Activated CD8-positive, alpha-beta memory T cell treated with anti-CD3 and anti-CD28 coated beads for 1 hour (primary cell): ENCODE data around the gene FAM20C.
"Not testable (repeated sequence)": the region's sequence is repeated elsewhere in the genome, so short reads cannot be mapped to it uniquely, and the experiment has no call there.

Source experiments
- DNase-seq, 2 donors: peaks; one replicate each; pipeline ENCODE4 v3.0.0-alpha.2; 2020; ENCODE audit warnings: low read depth in 1 of 2; ENCODE audit errors: extremely low read depth in 1 of 2

FAM20C gene

DNA sequence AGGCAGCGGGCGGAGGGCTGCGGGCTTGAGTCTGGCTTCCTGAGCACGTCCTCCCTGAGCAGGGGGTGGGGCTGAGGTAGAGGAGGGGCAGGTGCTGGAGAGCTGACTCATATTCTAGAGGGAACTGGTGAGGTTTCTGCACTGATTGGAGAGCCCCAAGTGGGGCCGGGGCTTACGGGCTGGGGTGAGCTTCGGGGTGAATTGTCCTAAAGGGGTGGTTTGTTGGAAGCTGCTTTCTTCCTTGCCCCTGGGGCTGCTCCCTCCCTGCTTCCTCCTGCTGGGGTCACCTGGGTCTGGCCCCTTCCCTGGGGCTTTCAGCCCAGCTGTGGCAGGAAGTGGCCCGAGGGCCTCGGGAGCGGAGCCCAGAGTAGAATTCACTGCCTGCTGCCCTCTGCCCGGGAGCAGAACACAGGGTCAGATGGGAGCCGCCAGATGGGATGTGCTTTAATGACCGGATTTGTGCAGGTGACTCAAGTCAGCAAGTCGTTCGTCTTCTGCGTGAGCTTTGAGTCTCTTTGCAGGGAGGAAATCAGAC, 48.6 kb downstream of the FAM20C start:
- DNase-seq: no peak

DNA sequence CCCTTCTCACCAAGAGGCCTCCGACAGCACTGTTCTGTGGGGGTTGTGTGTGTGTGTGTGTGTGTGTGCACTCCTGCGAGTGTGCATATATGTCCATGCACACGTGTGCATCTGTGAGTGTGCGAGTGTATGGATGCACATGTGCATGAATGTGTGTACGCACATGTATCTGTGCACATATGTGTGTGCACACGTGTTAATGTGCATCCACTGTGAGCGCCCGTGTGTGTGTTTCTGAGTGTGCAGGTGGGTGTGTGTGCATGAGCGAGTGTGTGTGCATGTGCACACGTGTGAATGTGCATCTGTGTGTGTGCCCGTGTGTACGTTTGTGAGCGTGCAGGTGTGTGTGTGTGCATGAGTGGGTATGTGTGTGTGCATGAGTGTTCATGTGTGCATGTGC, 49.1 kb downstream of the FAM20C start:
- no peak for DNase-seq

DNA sequence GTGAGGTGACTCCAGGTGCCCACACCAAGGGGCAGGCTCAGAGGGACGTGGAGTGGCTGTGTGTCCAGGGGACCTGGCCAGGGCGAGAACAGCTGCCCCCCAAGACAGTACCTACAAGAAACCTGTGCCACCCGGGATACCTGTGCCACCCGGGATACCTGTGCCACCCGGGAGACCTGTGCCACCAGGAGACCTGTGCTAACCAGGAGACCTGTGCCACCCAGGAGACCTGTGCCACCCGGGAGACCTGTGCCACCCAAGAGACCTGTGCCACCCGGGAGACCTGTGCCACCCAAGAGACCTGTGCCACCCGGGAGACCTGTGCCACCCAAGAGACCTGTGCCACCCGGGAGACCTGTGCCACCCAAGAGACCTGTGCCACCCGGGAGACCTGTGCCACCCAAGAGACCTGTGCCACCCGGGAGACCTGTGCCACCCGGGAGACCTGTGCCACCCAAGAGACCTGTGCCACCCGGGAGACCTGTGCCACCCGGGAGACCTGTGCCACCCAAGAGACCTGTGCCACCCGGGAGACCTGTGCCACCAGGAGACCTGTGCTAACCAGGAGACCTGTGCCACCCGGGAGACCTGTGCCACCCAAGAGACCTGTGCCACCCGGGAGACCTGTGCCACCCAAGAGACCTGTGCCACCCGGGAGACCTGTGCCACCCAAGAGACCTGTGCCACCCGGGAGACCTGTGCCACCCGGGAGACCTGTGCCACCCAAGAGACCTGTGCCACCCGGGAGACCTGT, 50.6 kb downstream of the FAM20C start:
- DNase-seq: not testable (repeated sequence)

DNA sequence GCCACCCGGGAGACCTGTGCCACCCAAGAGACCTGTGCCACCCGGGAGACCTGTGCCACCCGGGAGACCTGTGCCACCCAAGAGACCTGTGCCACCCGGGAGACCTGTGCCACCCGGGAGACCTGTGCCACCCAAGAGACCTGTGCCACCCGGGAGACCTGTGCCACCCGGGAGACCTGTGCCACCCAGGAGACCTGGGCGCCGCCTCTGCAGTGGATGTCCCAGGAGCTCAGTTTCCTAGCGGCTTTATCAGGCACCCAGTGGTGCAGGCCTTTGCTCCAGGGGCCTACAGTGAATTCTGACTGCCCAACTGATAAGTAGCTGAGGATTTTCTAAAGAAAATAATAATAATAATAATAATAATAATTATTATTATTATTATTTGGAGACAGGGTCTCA, 51.2 kb downstream of the FAM20C start:
- not testable (repeated sequence) for DNase-seq

DNA sequence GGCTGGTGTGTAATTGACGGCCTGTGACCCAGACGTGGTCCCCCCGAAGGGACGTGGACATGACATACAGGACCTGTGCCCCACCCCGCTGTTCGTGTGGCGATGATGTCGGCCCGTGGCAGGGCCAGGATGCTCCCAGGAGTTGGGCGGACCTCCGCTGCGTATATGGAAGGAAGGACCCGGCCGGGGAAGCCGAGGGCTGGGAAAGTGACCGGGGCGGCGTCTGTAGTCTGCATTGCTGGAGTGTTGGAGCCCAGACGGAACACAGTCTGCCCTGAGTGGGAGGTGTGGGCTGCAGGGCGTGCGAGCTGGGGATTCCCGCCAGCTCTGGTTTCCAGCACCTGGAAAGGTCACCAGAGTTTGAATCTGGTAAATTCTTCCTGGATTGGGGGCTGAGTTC, 52.6 kb downstream of the FAM20C start:
- DNase-seq: no peak

DNA sequence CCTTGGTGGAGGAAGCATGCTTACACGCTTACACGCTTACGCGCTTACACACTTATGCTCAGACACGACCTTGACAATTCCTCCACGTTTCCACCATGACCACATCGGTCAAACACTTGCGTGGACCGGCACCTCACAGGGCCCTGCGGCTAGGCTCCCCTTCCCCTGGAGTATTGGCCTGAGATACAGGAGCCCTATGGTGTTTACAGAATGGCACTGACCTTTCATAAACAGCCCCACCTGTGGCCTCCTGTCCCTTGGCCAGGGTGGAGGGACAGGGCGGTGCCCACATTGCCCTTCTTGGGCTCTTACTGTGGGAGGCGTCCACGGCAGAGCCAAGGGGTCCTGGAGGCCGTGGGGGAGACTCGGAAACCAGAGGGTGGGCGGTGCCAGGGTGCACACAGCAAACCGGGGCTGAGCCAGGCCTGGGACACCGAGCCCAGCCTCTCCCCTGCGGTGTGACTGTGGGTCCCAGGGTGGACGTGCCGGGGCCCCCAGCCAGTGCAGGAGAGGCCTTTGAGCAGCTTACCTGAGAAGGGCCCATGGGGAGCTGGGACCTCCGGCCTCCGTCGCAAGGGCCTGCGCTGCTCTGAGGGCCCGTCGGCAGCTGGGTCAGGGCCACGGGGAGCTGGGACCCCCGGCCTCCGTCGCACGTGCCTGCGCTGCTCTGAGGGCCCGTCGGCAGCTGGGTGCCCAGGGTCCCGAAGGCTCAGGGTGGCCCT, 53.4 kb downstream of the FAM20C start:
- no peak for DNase-seq

DNA sequence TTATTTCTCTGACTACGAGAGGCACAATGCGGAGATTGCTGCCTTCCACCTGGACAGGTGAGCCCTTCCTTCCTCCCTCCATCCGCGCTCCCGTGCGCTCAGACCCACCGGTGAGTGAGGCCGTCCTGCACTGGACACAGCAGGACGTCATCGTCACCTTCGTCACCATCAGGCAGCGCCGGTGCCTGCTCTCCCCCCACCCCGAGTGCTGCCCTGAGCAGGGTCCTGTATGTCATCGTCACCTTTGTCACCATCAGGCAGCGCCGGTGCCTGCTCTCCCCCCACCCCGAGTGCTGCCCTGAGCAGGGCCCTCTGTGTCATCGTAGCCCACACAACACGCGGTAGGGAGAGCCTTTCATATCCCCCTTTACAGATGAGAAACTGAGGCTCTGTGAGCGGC, 54.1 kb downstream of the FAM20C start:
- no peak for DNase-seq

DNA sequence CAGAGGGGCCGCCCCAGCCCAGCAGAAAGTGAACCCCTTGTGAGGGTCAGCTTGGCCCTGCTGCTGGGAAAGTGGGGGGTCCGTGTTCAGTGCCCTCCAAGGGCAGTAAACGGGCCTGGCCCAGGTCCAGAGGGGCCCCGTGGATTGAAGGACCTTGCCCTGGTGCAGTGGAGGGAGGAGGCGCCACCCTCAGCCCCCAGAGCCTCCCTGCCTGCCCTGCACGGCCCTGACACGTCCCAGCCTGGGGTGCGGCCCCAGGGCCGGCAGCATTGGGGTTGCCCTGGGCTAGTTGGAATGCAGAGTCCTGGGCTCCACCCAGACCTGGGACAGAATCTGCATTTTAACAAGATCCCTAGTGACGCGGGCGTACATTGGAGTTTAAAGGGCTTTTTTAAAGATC, 54.8 kb downstream of the FAM20C start:
- no peak for DNase-seq

DNA sequence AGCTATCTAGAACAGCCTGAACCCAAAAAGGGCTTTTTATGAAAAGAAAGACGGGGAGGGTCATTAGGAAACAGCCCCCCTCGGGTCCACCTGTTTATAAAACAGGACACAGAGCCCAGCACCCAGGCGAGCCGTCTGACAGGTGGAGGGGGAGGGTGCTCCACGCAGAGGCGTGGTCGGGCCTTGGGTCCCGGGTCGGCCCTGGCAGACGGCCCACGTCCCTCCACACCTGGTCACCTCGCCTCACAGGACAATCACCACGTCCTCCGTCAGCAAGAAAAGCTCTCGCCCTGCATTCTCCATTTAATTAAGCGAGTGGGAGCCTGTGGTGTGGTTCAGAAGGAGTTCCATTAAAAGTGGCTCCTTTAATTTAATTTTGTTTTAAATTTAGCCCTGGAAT, 55.3 kb downstream of the FAM20C start:
- no peak for DNase-seq

DNA sequence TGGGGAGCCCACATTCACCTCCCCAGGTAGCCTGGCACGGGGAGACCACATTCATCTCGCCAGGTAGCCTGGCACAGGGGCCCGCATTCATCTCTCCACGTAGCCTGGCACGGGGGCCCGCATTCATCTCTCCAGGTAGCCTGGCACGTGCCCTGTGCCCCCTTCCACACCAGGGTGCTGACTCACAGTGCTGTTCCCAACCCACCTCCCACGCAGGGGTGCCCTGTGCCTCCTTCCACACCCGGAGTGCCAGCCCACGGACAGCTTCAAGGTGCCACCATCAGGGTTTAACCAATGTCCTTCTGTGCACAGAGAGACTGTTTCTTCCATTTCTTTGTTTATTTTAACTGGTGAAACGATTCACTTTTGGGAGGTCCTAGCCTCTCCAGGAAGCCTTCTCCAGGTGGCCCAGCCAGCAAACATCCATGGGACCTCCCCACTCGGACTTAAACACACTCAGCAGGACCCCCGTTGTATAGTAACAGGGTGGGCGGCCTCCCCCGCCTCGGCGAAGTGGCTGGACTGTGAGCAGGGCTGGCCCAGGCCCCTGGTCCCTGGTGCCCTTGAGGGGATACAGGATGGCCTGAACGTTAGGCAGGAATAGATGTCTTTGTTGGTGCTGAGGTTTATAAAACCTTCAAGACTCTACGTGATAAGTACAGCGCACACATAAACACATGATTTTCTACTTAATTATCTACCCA, 56.5 kb downstream of the FAM20C start:
- no peak for DNase-seq

DNA sequence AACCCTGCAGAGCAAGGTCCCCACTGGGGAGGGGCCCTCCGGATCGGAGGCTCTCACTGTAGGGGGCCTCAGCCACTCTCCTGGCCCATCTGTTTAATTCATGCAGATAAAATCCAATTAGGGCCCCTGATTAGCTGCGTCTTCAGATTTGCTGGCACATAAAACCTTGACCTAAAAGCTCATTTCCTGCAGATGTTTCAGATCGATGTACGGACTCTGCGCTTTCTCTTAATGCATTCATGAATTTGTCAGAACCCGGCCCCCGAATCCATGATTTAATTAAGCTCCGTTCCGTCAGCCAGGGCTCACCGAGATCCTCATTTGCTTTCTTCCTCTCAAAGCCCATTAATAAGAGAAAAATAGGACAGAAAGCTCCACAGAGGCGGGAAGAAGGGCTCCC, 57.6 kb downstream of the FAM20C start:
- no peak for DNase-seq

DNA sequence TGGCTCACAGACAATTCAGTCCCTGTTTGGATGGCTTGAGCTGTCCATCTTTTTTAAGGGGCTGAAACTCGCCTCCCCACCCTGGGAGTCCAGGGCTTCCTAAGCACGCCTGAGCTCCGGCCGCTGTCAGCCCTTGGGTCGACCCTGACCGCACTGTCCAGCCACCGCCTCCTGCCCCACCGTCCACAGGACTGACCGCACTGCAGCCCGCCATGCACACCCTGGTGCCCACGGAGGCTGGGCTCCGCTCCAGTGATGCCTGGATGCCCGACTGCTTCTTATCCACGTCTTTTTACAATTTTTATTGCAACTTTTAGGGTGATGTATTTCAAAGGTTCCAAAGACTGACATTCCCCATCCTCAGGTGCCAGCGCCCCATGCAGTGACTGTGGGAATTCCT, 58.2 kb downstream of the FAM20C start:
- DNase-seq: no peak

DNA sequence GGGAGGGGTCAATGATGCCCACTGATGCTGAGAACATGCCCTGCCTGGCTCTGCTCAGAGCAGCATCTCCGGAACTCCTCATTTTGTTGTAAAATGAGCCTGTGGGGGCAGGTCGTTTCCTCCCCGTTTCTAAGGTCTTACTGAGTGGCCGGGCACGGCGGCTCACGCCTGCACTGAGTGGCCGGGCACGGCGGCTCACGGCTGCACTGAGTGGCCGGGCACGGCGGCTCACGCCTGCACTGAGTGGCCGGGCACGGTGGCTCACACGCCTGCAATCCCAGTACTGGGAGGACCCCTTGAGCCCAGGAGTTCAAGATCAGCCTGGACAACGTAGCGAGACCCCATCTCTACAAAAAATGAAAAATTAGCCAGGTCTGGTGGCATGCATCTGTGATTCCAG, 58.6 kb downstream of the FAM20C start:
- DNase-seq: no peak

DNA sequence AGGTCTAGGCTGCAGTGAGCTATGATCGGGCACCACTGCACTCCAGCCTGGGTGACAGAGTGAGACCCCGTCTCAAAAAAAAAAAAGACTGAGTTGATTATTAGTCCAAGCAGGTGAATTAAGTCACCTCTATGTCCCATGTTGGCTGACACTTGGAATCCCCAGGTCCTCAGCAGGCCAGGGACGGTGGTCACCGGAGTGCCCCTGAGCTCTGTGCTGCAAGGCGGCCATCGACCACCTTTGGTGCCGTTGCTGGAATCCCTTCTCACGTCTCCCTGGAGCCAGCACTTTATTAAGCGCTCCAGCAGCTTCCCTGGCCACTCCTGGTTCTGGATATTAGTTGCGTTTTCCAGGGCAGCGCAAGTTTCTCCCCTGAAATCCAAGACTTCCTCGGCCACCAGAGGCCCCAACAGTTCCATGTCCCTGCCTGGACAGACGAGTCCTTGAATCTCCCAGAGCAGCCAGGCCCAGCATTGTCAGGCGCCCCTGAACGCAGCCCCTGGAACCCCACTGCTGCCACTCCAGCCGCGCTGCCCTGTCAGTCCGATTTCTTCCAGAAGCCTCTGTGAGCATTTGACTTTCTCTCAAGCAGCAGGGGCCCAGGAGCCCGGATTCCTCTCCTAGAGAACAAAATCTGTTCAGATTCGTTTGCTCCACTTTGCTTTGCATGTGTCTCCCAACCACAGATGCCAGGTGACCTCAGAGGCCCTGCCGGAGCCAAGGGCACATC, 59.2 kb downstream of the FAM20C start:
- DNase-seq: no peak

DNA sequence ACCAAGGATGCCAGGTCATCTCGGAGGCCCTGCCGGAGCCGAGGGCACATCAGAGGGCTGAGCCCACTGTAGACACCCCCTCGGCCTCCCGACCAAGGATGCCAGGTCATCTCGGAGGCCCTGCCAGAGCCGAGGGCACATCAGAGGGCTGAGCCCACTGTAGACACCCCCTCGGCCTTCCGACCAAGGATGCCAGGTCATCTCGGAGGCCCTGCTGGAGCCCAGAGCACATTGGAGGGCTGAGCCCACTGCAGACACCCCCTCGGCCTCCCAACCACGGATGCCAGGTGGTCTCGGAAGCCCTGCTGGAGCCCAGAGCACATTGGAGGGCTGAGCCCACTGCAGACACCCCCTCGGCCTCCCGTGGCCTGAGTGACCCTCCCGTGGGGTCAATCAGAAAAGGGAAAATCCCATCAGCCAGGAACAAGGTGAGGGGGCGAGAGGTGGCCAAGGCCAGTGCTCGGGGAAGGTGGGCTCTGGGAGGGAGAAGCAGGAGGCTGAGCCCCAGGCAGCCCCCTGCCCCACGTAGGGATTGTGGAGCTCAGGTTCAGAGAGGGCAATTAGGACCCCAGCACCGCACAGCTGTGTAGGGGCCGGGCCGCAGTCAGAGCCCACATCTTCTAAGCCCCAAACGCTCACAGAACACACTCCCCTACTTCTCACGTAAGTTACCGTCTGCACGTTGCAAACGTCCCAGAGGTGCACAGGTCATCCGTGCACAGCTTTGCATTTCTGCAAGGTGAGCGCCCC, 60.0 kb downstream of the FAM20C start:
- no peak for DNase-seq

DNA sequence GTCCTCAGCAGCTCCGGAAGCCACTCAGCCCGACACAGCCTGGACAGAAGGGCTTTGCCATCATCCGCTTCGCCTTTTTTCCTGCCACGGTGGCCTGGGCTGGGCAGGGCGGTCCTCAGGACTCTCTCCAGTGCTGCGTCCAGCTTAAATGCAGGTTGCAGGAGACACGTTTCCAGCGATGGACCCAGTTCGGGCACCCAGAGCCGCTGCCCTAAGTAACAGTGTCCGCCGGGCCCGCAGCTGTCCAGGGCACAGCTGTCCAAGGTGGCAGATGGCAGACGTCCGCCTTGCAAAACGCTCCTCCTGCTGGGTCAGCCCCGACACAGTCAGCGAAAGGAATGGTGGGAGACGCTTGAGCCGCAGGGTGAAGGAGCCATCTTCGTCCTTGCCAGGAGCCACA, 60.6 kb downstream of the FAM20C start:
- DNase-seq: no peak

DNA sequence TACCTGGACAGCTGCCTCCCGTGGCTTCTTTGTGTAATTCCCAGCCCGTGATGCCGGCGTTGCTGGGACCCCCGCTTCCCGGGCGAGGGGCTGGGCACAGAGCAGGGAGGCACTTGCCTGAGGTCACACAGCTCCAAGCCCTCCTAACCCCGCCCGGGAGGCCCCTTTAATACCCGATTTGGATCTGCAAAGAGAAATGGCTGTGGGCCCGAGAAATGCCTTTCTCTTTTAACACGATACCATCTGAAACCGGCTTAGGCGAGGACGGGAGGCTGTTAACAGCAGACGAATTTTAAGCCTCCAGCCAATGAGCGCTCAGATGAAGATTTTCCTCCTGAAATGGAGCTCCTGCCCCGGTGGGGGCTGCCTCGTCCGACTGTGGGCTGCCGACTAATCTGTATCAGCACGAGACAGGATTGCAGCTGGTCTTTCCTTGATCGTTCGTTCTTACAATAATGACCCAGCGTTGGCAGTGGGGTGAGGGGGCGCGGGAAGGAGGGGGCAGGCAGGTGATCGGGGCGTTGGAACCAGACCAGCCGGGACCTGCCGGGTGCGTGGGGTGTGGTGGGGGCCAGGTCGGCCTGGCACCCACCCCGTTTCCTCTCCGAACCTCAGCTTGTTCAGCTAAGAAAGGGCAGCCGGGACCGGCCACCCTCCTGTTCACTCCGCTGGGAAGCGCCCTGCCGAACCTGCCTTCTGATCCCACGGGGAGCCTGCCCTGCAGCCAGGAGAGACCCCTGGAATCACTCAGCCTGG, 61.4 kb downstream of the FAM20C start:
- no peak for DNase-seq

DNA sequence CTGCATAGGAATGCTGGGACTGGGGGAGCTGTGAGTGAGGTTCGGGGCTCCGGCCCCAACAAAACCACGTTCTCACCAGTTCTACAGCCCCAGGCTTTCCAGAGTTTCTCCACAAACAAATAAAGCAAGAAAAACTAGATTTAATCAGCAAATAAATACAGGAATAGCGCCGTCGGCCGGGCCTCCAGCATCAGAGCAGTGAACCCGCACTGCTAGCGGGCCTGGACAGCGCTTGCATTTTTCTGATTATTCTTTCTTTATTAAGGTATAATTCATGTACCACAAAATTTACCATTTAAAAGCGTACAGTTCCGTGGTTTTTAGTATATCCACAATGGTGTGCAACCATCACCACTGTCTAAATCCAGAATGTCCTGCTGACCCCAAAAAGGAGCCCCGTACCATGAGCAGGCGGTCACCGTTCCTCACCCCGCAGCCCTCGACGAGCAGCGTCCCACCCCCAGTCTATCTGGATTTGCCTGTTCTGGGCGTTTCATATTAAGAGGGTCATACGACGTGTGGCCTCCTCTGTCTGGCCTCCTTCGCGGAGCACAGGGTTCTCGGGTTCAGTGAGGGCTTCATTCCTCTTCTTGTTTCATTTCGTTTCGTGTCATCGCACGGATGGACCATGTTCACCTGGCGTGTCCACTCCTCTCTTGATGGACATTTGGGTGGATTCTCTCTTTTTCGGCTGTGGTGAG, 62.1 kb downstream of the FAM20C start:
- DNase-seq: no peak

DNA sequence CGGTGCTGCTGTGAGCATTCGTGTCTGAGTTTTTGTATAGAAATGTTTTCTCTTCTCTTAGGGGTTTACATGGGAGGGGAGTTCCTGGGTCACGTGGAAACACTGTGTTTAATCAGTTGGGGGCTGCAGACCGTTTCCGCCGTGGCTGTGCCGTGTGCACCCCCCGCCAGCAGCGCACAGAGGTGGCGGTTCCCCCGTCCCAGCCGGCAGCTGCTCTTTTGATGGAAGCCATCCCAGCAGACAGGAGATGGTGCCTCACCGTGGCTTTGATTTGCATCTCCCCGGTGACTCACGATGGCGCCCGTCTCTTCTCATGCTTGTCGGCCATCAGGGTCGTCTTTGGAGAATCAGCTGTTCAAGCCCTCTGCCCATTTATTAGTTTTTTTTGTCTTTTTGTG, 62.7 kb downstream of the FAM20C start:
- no peak for DNase-seq
